Measurements from ENCODE around the gene KDM2A.

The KDM2A gene

DNA sequence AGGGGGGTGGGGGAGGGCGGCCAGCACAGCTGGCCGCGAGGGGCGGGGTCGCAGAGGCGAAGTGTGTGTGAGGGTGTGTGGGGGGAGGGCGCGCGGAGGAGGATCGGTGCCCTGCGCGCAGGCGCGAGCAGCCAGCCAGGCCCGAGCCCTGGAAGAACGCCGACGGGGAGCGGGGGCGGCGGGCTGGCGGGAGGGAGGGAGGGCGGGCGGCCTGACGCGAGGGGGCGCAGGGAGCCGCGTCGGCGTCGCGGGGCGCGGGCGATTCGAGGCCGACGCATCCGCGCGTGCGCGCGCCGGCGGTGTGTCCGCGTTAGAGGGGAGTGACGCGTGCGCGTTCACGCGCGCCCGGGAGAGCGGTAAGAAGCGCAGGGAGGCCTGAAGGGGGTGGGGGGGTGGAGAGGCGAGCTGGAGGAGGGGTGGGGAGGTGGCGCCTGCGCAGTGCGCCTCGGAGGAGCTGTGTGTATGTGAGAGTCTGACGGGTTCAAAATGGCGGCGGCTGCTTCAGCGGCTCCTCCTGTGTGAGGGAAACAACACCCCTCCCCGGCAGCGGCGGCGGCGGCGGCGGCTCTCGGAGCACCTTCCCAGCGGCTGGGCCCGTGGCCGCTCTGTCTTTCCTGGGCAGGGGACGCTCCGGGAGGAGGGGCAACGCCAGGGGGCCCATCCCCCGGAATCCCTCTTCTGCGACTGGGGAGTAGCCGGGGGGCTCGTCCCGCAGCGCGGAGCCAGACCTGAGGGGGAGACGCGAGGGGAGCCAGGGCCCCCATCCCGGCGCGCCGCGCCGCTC, at the start of gene KDM2A:
TSS of gene KDM2A (plus strand) at position 463 of the 784 bp plus-strand sequence. CDS start 2,054 bp downstream, outside the sequence.
- DNase-seq, result peak; percentile 61 to 100 (median 97)

DNA sequence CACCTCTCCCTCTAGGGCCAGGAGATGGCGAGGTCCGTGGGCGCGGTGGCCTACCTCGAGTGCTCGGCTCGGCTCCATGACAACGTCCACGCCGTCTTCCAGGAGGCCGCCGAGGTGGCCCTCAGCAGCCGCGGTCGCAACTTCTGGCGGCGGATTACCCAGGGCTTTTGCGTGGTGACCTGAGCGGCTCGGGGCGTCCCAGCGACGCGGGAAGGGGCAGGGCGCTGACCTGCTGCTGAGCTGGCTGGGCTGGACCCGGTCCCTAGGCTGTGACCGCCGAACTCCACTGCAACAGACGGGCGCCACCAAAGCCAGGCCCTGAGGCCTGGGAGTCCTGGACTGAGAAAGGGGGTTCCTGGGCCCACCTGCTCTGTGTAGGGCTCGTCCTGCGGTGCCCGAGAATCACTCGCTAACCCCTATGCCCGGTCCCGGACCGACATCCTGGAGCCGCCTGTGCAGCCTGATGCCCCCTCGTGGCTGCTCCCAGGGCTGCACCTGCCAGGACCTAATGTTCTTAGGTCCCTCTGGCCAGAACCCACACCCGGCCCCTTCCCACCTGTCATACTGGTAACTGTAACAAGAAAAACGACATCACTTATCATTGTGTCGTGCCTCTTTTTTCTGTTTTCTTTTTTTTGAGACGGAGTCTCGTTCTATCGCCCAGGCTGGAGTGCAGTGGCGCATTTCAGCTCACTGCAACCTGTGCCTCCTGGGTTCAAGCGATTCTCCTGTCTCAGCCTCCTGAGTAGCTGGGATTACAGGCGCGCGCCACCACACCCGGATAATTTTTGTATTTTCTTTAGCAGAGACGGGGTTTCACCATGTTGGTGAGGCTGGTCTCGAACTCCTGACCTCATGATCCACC, 47.4 kb upstream of the KDM2A start:
- peak in 36 of 56 donors; percentile 8 to 76 (median 31) for DNase-seq

DNA sequence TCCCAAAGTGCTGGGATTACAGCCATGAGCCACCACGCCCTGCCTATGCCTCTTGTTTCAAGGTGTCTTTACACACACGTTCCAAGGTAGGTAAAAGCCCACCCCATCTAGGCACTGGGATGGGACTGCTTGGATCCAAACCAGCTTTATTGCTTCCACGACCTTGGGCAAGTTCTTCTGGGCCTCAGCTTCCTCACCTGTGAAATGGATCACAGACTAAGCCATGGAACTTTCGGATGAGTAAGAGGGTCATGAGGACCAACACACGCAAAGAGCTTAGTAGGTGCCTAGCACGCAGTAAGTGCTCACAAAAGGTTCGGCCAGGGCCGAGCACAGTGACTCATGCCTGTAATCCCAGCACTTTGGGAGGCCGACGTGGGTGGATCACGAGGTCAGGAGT, 46.8 kb upstream of the KDM2A start:
- no peak for DNase-seq

DNA sequence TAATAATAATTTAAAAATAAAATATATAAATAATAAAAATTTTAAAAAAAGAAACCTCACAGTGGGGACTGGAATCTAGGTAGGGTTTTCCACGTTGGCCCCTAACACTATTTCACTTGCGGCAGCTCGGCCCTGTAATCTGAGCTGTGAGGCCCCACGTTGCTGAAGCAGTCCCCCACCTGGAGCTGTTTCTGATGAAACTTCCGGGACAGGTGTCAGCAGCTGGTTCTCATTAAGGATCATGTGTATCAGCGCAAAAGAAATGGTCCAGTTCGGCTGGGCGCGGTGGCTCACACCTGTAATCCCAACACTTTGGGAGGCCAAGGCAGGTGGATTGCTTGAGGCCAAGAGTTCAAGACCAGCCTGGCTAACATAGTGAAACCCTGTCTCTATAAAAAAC, 45.2 kb upstream of the KDM2A start:
- DNase-seq, result no peak

DNA sequence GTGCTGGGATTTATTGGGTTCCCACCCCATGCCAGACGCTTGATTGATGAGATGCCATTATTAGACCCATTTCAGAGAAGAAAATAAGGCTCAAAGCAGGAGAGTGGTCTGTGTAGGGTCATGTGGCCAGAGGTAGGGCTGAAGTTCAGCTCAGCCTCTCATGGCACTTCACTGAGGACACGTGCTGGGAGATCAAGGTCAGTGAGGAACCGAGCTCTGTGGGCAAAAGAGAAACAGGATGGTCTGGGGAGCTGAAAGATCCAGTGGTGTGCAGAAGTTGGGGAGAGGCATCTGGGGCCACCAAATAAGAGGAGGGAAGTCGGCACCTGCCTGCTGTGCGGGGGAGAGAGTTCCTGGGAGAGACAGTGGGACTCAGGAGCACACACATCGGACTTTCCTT, 42.9 kb upstream of the KDM2A start:
- DNase-seq, result no peak

DNA sequence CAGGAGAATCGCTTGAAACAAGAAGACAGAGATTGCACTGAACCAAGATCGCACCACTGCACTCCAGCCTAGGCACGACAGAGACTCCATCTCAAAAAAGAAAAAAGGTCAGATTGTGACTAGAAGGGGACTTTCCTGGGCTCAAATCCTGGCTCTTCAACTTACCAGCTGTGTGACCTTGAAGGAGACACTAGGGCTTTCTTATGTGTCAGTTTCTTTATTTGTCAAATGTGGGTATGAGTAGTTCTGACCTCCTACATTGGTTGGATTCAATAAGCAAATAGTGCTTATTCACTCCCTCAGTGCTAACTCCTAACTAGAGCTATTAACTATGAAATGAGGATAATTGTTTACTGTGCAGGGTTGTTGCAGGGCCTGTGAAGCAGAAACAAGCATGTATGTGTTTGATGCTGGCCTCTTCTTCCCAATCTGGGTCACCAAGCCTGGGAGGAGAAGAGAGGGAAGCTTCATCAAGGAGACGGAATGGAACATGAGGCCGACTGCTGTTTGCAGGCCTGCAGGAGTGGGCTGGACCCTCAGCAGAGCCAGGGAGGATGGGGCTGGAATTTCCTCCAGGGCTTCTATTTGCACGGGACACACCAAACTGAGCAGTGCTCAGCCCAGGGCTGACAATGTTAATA, 39.9 kb upstream of the KDM2A start:
- no peak for DNase-seq

DNA sequence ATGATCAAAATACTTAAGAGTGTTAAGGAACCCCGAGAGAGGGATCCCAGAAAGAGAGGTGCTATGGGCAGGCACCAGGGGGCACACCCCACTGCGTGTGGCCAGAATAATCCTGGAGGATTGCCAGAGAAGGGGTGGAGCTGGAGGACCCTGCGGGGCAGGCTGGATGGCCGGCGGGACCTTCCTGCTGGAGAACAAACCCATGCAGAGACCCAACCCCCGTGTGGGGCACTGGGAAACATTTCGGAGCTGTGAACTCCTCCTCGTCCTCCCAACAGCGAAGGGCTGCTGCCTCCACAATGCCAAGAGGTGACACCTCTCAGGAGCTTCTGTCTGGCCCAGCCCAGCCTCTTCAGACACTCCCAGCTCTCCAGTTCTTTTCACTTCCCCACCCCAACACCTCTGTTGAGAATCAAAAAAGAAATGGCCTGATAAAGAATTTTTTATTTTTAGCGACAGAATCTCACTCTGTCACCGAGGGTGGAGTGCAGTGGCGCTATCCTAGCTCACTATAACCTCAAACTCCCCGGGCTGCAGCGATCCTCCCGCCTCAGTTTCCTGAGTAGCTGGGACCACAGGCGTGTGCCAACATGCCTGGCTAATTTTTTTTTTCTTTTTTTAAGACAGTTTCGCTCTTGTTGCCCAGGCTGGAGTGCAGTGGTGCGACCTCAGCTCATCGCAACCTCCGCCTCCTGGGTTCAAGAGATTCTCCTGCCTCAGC, 36.8 kb upstream of the KDM2A start:
- no peak for DNase-seq

DNA sequence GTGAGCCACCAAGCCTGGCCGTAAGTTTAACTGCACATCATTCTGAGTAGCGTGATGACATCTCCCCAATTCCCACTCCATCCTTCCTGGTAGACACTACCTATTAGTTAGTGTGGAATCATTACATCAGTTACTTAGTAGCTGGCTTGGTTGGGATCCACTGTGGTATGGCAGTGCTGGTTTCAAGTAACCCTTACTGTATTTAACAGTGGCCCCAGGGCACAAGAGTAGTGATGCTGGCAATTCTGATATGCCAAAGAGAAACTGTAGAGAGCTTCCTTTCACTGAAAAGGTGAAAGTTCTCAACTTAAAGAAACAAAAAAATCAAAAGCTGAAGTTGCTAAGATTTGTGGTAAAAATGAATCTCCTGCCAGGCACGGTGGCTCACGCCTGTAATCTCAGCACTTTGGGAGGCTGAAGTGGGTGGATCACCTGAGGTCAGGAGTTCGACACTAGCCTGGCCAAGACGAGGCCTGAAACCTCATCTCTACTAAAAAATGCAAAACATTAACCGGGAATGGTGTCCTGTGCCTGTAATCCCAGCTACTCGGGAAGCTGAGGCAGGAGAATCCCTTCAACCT, 35.2 kb upstream of the KDM2A start:
- DNase-seq, result no peak

DNA sequence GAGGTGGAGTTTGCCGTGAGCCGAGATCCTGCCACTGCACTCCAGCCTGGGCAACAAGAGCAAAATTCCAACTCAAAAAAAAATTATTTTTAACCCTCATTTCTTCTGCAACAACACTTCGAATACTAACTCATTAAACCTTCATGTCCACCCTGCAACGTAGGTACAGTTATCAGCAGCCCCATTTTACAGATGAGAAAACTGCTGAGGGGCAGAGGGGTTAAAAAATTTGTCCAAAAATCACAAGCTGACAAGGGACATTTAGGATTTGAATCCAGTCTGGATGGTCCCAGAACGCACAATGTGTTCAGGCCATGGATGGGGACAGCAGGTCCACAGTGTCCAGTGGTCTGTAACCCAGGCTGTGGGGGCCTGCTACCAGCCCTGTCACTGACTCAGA, 33.4 kb upstream of the KDM2A start:
- no peak for DNase-seq

DNA sequence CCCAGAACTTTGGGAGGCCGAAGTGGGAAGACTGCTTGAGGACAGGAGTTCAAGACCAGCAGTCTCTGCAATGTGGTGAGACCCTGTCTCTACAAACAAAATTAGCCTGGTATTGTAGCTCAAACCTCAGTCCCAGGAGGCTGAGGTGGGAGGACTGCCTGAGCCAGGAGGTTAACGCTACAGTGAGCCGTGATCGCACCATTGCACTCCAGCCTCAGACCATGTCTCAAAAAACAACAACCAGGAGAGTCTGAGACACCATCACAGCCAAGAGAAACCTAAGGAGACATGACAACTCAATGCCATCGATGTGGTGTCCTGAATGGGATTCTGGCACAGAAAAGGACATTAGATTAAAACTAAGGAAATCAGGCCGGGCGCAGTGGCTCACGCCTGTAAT, 28.3 kb upstream of the KDM2A start:
- no peak for DNase-seq

DNA sequence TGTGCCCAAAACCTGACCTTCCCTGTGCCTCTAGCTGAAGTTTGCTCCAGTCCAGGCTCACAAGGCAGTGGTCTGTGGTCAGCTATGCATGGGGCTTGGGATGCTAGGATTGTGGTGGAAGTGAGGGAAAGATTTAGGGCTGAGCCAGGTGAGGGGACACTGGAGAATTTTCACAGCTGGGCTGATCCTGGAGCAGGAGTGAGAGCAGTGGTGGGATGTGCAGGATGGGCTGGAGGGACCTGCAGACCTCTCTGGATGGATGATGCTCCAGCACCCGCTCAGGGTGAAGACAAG, 23.9 kb upstream of the KDM2A start:
- no peak for DNase-seq

DNA sequence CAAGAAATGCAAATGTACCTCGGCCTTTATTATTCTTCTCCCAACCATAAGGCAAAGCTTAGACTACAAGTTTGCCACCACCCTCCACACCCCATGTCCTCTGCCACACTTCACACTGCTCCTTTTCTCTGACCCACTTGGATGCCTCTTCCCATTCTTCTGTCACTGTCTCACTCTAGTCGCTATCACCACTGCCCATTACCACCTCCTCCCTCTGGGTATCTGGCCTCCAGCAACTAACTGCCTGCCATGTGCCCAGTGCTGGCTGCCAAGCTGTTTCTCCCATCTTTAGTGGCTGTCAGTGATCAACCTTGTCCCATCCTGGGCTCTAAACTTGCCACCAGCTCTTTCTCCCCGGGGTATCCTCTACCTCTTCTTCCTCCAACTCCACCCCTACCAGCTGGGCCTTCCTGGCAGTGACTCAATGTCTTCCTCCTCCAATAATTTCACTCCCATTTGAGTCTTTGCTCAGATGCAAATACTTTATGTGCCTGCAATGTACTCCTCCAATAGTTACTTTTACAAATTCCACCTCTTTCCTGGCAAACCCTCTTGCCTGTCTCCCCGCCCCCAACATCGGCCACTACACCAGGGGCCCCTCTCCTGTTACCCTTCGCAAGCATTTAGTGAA, 20.1 kb upstream of the KDM2A start:
- DNase-seq, result no peak

DNA sequence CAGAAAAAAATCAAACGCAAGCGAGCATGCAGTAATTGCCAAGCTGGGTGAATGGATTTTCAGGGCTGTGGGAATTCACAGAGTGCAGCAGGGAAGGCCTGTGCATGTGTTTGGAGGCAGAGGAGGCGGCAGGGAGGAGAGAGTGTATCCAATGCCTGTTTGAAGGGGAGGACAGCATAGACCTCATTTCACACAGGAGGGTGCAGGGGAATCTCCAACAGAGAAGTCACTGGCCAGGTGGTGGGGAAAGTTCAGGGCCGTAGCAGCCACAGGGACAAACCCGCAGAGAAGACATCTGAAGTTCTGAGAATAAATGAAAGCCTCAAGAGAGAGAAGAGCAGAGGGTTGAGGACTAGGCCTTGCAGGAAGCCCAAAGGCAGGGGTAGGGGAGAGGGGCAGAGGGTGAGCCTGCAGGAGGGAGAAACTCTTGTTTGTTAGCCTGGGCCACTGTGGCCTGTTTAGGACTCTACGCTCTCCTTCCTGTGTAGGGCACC, 19.2 kb upstream of the KDM2A start:
- no peak for DNase-seq

DNA sequence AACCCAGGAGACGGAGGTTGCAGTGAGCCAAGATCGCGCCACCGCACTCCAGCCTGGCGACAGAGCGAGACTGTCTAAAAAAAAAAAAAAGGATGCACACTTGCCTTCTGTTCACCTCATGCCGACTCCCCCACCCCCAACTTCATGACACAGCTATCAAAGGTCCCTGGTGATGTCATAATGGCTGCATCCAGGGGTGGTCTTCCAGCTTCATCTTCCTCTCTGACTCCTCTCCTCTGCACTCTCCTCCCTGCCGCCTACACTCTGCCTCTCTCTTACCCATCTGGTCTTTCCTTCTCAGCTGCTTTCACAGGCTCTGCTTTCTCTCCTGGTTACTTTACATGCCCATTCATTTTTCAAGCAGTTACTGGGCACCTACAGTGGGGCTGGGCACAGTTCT, 16.4 kb upstream of the KDM2A start:
- no peak for DNase-seq

DNA sequence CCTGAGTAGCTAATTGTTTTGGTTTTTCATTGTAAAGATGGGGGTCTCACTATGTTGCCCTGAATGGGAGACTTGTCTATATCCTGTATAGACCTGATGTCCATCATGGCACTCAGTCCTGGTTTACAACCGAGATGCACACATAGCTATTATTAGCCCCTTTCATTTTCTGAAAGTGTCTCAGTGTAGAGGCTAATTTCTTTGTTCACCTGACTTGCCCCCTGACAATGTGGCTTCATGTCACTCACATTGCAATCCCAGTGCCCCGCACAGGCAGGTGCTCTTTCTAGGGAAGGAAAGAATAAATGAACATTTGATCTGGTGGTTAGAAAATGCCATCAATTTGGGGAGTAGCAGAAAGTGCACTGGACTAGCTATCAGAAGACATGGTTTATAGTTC, 13.1 kb upstream of the KDM2A start:
- no peak for DNase-seq

DNA sequence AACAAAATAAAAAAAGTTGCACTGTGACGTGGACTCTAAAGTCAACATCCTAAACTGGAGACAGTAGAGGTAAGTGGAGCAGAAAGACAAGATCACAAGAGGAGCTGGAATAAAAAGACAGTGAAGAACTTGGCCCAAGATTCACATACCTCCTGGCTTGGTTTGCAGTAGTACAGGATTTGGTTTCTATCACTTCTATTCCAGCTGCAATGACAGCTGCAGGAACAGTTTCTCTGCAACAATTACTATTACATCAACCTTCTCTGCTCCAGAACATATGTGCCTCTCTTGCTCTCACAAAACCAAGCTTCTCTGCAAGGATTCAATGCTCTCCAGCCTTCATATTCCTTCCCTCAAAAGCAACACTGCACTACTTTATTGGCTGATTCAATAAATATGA, 7.8 kb upstream of the KDM2A start:
- DNase-seq, result no peak

DNA sequence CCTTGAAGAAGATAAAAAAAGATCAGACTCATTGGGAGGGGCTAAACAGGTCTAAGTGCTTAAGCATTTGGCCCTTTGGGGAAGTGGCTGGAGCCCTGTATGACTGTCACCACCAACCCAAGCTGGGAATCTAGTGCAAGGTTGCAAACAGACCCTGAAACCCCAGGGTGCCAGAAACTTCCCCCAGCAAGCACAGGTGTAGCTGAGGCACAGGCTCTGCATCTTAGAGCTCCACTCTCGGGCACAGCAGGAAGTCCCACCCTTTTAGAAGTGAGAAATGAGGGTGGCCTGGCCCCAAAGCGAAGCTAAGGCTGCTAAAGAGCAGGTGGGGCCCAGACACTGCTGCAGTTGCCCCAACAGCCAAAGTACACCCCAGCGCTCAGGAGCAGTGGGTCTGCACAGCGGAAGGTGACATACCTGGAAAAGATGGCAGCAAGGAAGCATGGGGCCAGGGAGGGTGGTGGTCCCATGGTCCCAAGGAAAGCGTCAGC, 5.8 kb upstream of the KDM2A start:
- DNase-seq, result no peak

DNA sequence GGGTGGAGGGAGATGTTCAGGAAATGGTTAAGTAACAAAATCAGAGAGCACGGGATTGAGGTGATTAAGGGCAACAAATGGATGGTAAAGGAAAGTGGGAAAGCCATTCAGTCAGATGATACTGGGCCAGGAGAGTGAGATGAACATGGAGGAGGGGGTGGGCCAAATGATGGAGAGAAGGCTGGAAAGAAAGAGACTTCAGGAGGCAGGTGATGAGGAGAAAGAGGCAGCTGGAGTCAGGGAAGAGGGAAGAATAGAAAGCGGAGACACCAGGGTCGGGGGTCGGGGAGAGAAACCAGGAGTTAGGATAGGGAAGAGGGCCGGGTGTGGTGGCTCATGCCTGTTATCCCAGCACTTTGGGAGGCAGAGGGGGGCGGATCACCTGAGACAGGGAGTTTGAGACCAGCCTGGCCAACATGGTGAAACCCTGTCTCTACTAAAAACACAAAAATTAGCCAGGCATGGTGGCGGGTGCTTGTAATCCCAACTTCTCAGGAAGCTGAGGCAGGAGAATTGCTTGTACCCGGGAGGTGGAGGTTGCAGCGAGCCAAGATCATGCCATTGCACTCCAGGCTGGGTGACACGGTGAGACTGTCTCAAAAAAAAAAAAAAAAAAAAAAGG, 4.7 kb upstream of the KDM2A start:
- no peak for DNase-seq

DNA sequence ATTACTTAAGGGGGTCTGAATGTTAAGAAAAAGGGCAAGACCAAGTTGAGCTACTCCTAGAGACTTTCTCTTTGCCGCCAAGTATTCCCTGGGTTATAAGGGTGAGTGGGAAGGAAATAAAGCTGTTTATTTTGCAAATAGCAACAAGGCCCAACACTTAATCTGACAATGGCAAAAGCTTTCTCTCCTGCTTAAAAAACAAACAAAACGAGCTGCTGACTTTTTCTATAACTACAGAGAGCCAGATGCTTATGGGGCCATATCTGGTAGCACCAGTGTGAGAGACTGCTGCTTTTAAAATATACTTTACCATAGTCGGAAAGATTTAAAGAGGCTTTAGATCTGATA, 2.3 kb upstream of the KDM2A start:
- DNase-seq, result no peak

DNA sequence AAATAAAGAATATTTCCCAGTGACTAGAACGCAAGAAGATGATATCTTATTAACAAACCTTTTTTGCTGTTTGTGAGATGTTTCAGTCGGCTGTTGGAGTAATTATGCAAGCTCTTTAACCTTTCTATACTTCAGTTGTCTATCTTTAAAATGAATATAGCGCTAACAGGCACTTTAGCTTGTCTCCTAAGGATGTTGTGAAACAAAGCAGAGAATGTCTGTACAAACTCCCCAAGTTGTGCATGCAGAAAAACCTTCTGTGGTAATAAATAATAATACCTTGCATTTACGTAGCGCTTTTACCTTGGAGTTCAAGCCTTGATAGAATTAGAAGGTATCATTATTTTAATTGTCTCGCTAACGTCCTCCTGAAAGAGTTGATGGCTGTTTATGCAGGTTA, 1.9 kb upstream of the KDM2A start:
- DNase-seq, result no peak

All from amygdala (tissue), 56 donors.